GM13977 (cell line): ENCODE measurements around the gene FAAP20.

Experiments used
- DNase-seq: peaks from one replicate; pipeline ENCODE4 v3.0.0; 2012; ENCODE audit warnings: low spot score
- CTCF ChIP-seq: IDR thresholded peaks from 2 replicates; pipeline ENCODE4 v1.5.1; 2012; ENCODE audit warnings: mild to moderate bottlenecking, control low read depth; ENCODE audit not compliant: insufficient read depth; ENCODE audit errors: extremely low read depth, missing control alignments
- in situ Hi-C: fragments of 300-500 bp; cut with MboI; formaldehyde crosslinking; loops from one replicate; pipeline ENCODE4 v1.12.0; 2022; ENCODE audit warnings: low sequenced_read_pairs, low pct_unique_long_range_greater_than_20kb, mixed read lengths, inconsistent platforms; ENCODE audit not compliant: unreplicated experiment

The FAAP20 gene

GRCh38 chr1:2214541-2215241 lies 20.1 kb upstream of the FAAP20 start:
- no peak for DNase-seq
- in situ Hi-C loops = no loop called here
- no peak for TF ChIP-seq CTCF

GRCh38 chr1:2213576-2214505 lies 19.3 kb upstream of the FAAP20 start:
- in situ Hi-C loops = no loop called here
- no peak for TF ChIP-seq CTCF
- no peak for DNase-seq

- peak; percentile 15 for TF ChIP-seq CTCF
- in situ Hi-C loops = no loop called here
These were observed 18.2 kb upstream of the FAAP20 start for GRCh38 chr1:2212532-2213491.

GRCh38 chr1:2212274-2212531 lies 17.6 kb upstream of the FAAP20 start:
- no peak for TF ChIP-seq CTCF
- in situ Hi-C loops = no loop called here
- DNase-seq = no peak

More at GRCh38 chr1:2212532-2213491, 18.2 kb upstream of the FAAP20 start:
- peak; percentile 61 for DNase-seq

GRCh38 chr1:2210786-2211185 lies 16.2 kb upstream of the FAAP20 start:
- in situ Hi-C loops = no loop called here
- DNase-seq = no peak
- no peak for TF ChIP-seq CTCF

GRCh38 chr1:2210084-2210653 lies 15.6 kb upstream of the FAAP20 start:
- DNase-seq = no peak
- in situ Hi-C loops = no loop called here

More at GRCh38 chr1:2210084-2210653, 15.6 kb upstream of the FAAP20 start:
- TF ChIP-seq CTCF = no peak
